H1 (cell line): ENCODE results near the gene SELPLG. TPM values are rescaled to one million over a fixed set of nuclear protein-coding genes. Genes with fewer than 3 reads are reported as not detected.

Source experiments
- CTCF ChIA-PET: fragments of 300-600 bp; sonication (Branson Sonifier 250); formaldehyde crosslinking; loops from one replicate; lab custom pipeline; 2021; ENCODE audit not compliant: partially characterized antibody; lab: Charles Lee
- POLR2A ChIA-PET: fragments of 300-600 bp; sonication (Branson Sonifier 250); formaldehyde crosslinking; loops from one replicate; lab custom pipeline; 2021; ENCODE audit warnings: inconsistent platforms; ENCODE audit not compliant: partially characterized antibody; lab: Charles Lee
- DNase-seq, 2 experiments: peaks; one replicate each; pipeline versions ENCODE4 v3.0.0 to v3.0.0-alpha.2; 2010 to 2022; ENCODE audit warnings: low spot score in 2 of 2, low read depth in 1 of 2, mixed read lengths in 1 of 2
- FAIRE-seq: peaks from 2 replicates; lab custom pipeline; 2011; peaks lifted over from hg19 to GRCh38; lab: Jason Lieb, UNC
- H2AFZ ChIP-seq: 2 replicates; pipeline ENCODE4 v1.8.1; 2012; ENCODE audit warnings: low read length, inconsistent platforms
- H2AK5ac ChIP-seq: 2 replicates; pipeline ENCODE4 v1.6.1; 2013; ENCODE audit warnings: low read depth, low read length
- H2BK120ac ChIP-seq: replicated peaks from 2 replicates; pipeline ENCODE3; 2013; ENCODE audit warnings: low read depth, low read length, inconsistent platforms
- H2BK12ac ChIP-seq: 2 replicates; pipeline ENCODE4 v1.6.1; 2013; ENCODE audit warnings: low read depth, low read length
- H2BK15ac ChIP-seq: 2 replicates; pipeline ENCODE4 v1.6.1; 2013; ENCODE audit warnings: low read length
- H2BK20ac ChIP-seq: 2 replicates; pipeline ENCODE4 v1.6.1; 2013; ENCODE audit warnings: low read length
- H2BK5ac ChIP-seq: 2 replicates; pipeline ENCODE4 v1.6.1; 2013; ENCODE audit warnings: low read depth, low read length
- H3K14ac ChIP-seq: 2 replicates; pipeline ENCODE4 v1.6.1; 2013; ENCODE audit warnings: inconsistent platforms; ENCODE audit not compliant: insufficient read length
- H3K18ac ChIP-seq: 2 replicates; pipeline ENCODE4 v1.6.1; 2013; ENCODE audit warnings: low read length; ENCODE audit errors: extremely low read depth
- H3K23ac ChIP-seq: 2 replicates; pipeline ENCODE4 v1.6.1; 2013; ENCODE audit warnings: inconsistent platforms; ENCODE audit not compliant: insufficient read length
- H3K23me2 ChIP-seq: 2 replicates; pipeline ENCODE4 v1.6.1; 2013; ENCODE audit warnings: low read depth, low read length
- H3K27ac ChIP-seq: 2 replicates; pipeline ENCODE4 v1.6.1; 2011; ENCODE audit warnings: low read depth, low read length, inconsistent platforms
- H3K27me3 ChIP-seq, 4 experiments: replicated peaks in 1 of 4; 1 replicate in 1 of 4; 2 replicates in 3 of 4; pipeline versions ENCODE4 v1.6.1 to v1.8.1; 2011 to 2013; ENCODE audit warnings: low read length in 3 of 4, mild to moderate bottlenecking in 3 of 4, inconsistent platforms in 2 of 4, mixed read lengths in 2 of 4, moderate library complexity in 1 of 4; ENCODE audit not compliant: control insufficient read depth in 3 of 4, insufficient read depth in 3 of 4; ENCODE audit errors: extremely low read depth in 1 of 4
- H3K36me3 ChIP-seq, 4 experiments: 2 replicates each; pipeline versions ENCODE4 v1.6.1 to v1.8.1; 2011 to 2013; ENCODE audit warnings: mild to moderate bottlenecking in 4 of 4, low read length in 3 of 4, moderate library complexity in 2 of 4, control low read depth in 1 of 4, inconsistent platforms in 1 of 4; ENCODE audit not compliant: insufficient read depth in 4 of 4, control insufficient read depth in 2 of 4
- H3K4ac ChIP-seq: replicated peaks from 2 replicates; pipeline ENCODE3; 2013; ENCODE audit warnings: low read length, low read depth, mixed read lengths, inconsistent platforms; ENCODE audit not compliant: insufficient read length
- H3K4me1 ChIP-seq, 4 experiments: replicated peaks in 1 of 4; 1 replicate in 1 of 4; 2 replicates in 3 of 4; pipeline versions ENCODE4 v1.6.1 to v1.8.1; 2011 to 2013; ENCODE audit warnings: low read length in 3 of 4, inconsistent platforms in 2 of 4, mixed read lengths in 1 of 4; ENCODE audit not compliant: insufficient read depth in 4 of 4, control insufficient read depth in 3 of 4
- H3K4me2 ChIP-seq, 2 experiments: 2 replicates each; pipeline versions ENCODE4 v1.6.1 to v1.8.1; 2011 to 2013; ENCODE audit warnings: low read depth in 2 of 2, low read length in 2 of 2, control low read depth in 1 of 2, inconsistent platforms in 1 of 2, mild to moderate bottlenecking in 1 of 2; ENCODE audit not compliant: insufficient read depth in 1 of 2
- H3K4me3 ChIP-seq, 4 experiments: fragments of 200-600, 300-600 bp in 1 of 4; sonication (generic), shearing (Covaris generic), sonication (Bioruptor Twin) in 1 of 4; 2 replicates each; pipeline versions ENCODE4 v1.5.1 to v1.8.1; 2011 to 2016; ENCODE audit warnings: low read length in 4 of 4, low read depth in 3 of 4, control low read depth in 2 of 4, inconsistent platforms in 2 of 4, mild to moderate bottlenecking in 2 of 4, mixed read lengths in 1 of 4, moderate library complexity in 1 of 4; ENCODE audit not compliant: insufficient read depth in 2 of 4; ENCODE audit errors: extremely low read depth in 1 of 4
- H3K56ac ChIP-seq: replicated peaks from 2 replicates; pipeline ENCODE3; 2013; ENCODE audit warnings: low read depth, mild to moderate bottlenecking, mixed read lengths, low read length, inconsistent platforms; ENCODE audit not compliant: insufficient read length
- H3K79me1 ChIP-seq: 2 replicates; pipeline ENCODE4 v1.6.1; 2013; ENCODE audit warnings: low read depth, low read length, control low read depth
- H3K79me2 ChIP-seq, 2 experiments: 2 replicates each; pipeline versions ENCODE4 v1.6.1 to v1.8.1; 2012 to 2013; ENCODE audit warnings: low read length in 2 of 2, mild to moderate bottlenecking in 2 of 2, inconsistent platforms in 1 of 2; ENCODE audit not compliant: insufficient read depth in 2 of 2, control insufficient read depth in 1 of 2
- H3K9ac ChIP-seq, 4 experiments: replicated peaks in 1 of 4; 1 replicate in 1 of 4; 2 replicates in 3 of 4; pipeline versions ENCODE4 v1.6.1 to v1.8.1; 2011 to 2013; ENCODE audit warnings: low read depth in 3 of 4, low read length in 3 of 4, control low read depth in 2 of 4, mild to moderate bottlenecking in 2 of 4, moderate library complexity in 2 of 4, inconsistent platforms in 1 of 4; ENCODE audit errors: extremely low read depth in 1 of 4
- H3K9me3 ChIP-seq, 2 experiments: 2 replicates each; pipeline versions ENCODE4 v1.6.1 to v1.8.1; 2012 to 2013; ENCODE audit warnings: mild to moderate bottlenecking in 2 of 2, moderate library complexity in 2 of 2, control low read depth in 1 of 2, inconsistent platforms in 1 of 2, low read depth in 1 of 2, low read length in 1 of 2, mixed read lengths in 1 of 2; ENCODE audit not compliant: insufficient read depth in 2 of 2
- H4K20me1 ChIP-seq, 2 experiments: replicated peaks in 1 of 2; 2 replicates each; pipeline versions ENCODE3 to v1.8.1; 2011 to 2013; ENCODE audit warnings: inconsistent platforms in 2 of 2, low read length in 2 of 2, mild to moderate bottlenecking in 1 of 2; ENCODE audit not compliant: insufficient read depth in 2 of 2, control insufficient read depth in 1 of 2
- H4K5ac ChIP-seq: 2 replicates; pipeline ENCODE4 v1.6.1; 2013; ENCODE audit warnings: low read length, low read depth, mixed read lengths, inconsistent platforms; ENCODE audit not compliant: insufficient read length
- H4K8ac ChIP-seq: 2 replicates; pipeline ENCODE4 v1.8.0; 2013; ENCODE audit warnings: mild to moderate bottlenecking, moderate library complexity, low read length, inconsistent platforms; ENCODE audit not compliant: insufficient read depth; ENCODE audit errors: extremely low read depth
- H4K91ac ChIP-seq: replicated peaks from 2 replicates; pipeline ENCODE3; 2013; ENCODE audit warnings: low read length, mixed read lengths, inconsistent platforms; ENCODE audit not compliant: insufficient read length
- ASH2L ChIP-seq: fragments of 200-600, 300-600 bp; sonication (generic); IDR thresholded peaks from one replicate; pipeline ENCODE4 v1.7.1; 2017; ENCODE audit warnings: low read length
- CREB1 ChIP-seq: IDR thresholded peaks from 2 replicates; pipeline ENCODE4 v1.6.1; 2012; ENCODE audit warnings: inconsistent platforms
- E2F6 ChIP-seq: IDR thresholded peaks from 2 replicates; pipeline ENCODE4 v1.6.1; 2012; ENCODE audit warnings: inconsistent platforms
- EP300 ChIP-seq, 2 experiments: IDR thresholded peaks; 1 replicate in 1 of 2; 2 replicates in 1 of 2; pipeline ENCODE4 v1.6.1; 2011 to 2012; ENCODE audit warnings: low read depth in 2 of 2, low read length in 2 of 2, mild to moderate bottlenecking in 2 of 2, borderline replicate concordance in 1 of 2, inconsistent platforms in 1 of 2, moderate library complexity in 1 of 2
- HDAC6 ChIP-seq: IDR thresholded peaks from one replicate; pipeline ENCODE4 v1.7.1; 2012; ENCODE audit warnings: low read depth, mild to moderate bottlenecking, inconsistent platforms, low read length, moderate library complexity
- KDM1A ChIP-seq: fragments of 200-600, 300-600 bp; sonication (generic); IDR thresholded peaks from 2 replicates; pipeline ENCODE4 v1.7.1; 2016; ENCODE audit warnings: mild to moderate bottlenecking, low read length, borderline replicate concordance
- MAFK ChIP-seq: IDR thresholded peaks from 2 replicates; pipeline ENCODE4 v1.6.1; 2012; ENCODE audit warnings: low read depth, mild to moderate bottlenecking, improper control_type of control experiment, low read length
- RXRA ChIP-seq: IDR thresholded peaks from 2 replicates; pipeline ENCODE4 v1.6.1; 2011; ENCODE audit warnings: low read depth, mild to moderate bottlenecking, low read length, moderate library complexity; ENCODE audit not compliant: insufficient read depth
- SUZ12 ChIP-seq: fragments of 200-600 bp; sonication (generic); IDR thresholded peaks from 2 replicates; pipeline ENCODE4 v1.6.1; 2012; ENCODE audit warnings: mild to moderate bottlenecking, inconsistent platforms, low read length, moderate library complexity, mixed read lengths
- TAF1 ChIP-seq: IDR thresholded peaks from 2 replicates; pipeline ENCODE4 v1.6.1; 2011; ENCODE audit warnings: mild to moderate bottlenecking, low read depth, low read length
- TAF7 ChIP-seq: optimal IDR thresholded peaks from 2 replicates; pipeline ENCODE3; 2011; ENCODE audit warnings: low read depth, mild to moderate bottlenecking, inconsistent platforms, low read length, moderate library complexity, borderline replicate concordance
- USF2 ChIP-seq: IDR thresholded peaks from 2 replicates; pipeline ENCODE4 v1.6.1; 2011; ENCODE audit warnings: low read length, improper control_type of control experiment
- WGBS, 2 experiments: shearing (Covaris generic) in 1 of 2; methylation state at CpG; one replicate each; pipeline versions ENCODE4 v1.1.6 to v1.1.7; 2013 to 2015; ENCODE audit warnings: low lambda C conversion rate in 2 of 2, mixed read lengths in 2 of 2, inconsistent platforms in 1 of 2, low coverage in 1 of 2, missing lambda C conversion rate in 1 of 2; ENCODE audit not compliant: insufficient replicate concordance in 2 of 2, insufficient coverage in 1 of 2, insufficient read length in 1 of 2; ENCODE audit errors: extremely low coverage in 1 of 2, missing lambda C conversion rate in 1 of 2; 5-methylcytosine and 5-hydroxymethylcytosine counted together
- polyA plus RNA-seq, 7 experiments: library from polyadenylated mRNA; depleted of rRNA in 3 of 7; stranded (reverse) in 5 of 7; unstranded in 2 of 7; fragments of >200 nt in 5 of 7; fragments of 200-250 nt in 2 of 7; gene quantifications; 1 replicate in 5 of 7; 2 replicates in 1 of 7; 4 replicates in 1 of 7; pipeline versions ENCODE4 v1.2.1 to v1.2.3, GENCODE V29; 2011 to 2013; ENCODE audit warnings: missing spikeins in 2 of 7, mixed read lengths in 2 of 7
- total RNA-seq: library from RNA; stranded (reverse); fragmentation: NEBNext Ultra II Directional; extraction: Animal tissue kit (Norgen Biotek cat#: 25700); gene quantifications from 2 replicates; pipeline ENCODE4 v1.2.1, GENCODE V29; 2021

The SELPLG gene
- total and polyA plus RNA-seq, 2 of the 8 experiments (the other 6 are each of a cell fraction or from before 2014, with no cell fraction given), result 0.18 TPM; not detected in 1

GRCh38 chr12:108613548-108613947 is 20.1 kb downstream of the SELPLG start:
- Histone ChIP-seq H2AK5ac (no peak overlapping the region), H3K23me2 (no peaks in the 10 kb centered on the region), H2BK120ac (no peak overlapping the region), H4K5ac (no peak overlapping the region), H3K4me2 (no peak overlapping the region), H3K9me3 (no peaks in the 10 kb centered on the region), H2AFZ (no peak overlapping the region; the same call in 1 of the 2 replicates), H3K27ac (no peak overlapping the region), H3K23ac (no peak overlapping the region), H3K9ac (no peak overlapping the region), H2BK15ac (no peak overlapping the region), H4K20me1 (no peaks in the 10 kb centered on the region), H3K56ac (no peak overlapping the region), H3K4me3 (no peak overlapping the region), H2BK5ac (0 out of 2 replicates have a peak overlapping the region, but pooled peaks have one; percentile 48), H2BK12ac (peak overlapping the region; percentile 80; the same call in 1 of the 2 replicates), H3K79me2 (no peaks in the 10 kb centered on the region), H2BK20ac (no peak overlapping the region), H3K18ac (peak overlapping the region; percentile 41; the same call in 1 of the 2 replicates), H4K8ac (no peak overlapping the region), H3K36me3 (no peaks in the 10 kb centered on the region), H3K27me3 (no peaks in the 10 kb centered on the region), H4K91ac (peak overlapping the region; percentile 0), H3K4ac (no peak overlapping the region), H3K4me1 (peaks cover 0 to 12% (median 4%) of the 10 kb centered on the region in 4 experiments; a peak in 5 of 7 replicates), H3K79me1 (no peaks in the 10 kb centered on the region), H3K14ac (no peak overlapping the region)
- ChIA-PET CTCF (interaction anchor here (1.0 to 22.5 kb wide), 5 partner anchors 14 to 191 kb away, joined by 3 to 523 read pairs (median 3); partner anchors contain the start of genes ISCU and SART3), POLR2A (interaction anchor here (0.7 to 2.0 kb wide), 6 partner anchors 9 to 52 kb away, joined by 3 to 10 read pairs (median 3); partner anchors contain the start of genes ISCU and SART3)
- TF ChIP-seq HDAC6, result no peak
- TF ChIP-seq EP300 (IDR thresholded peaks at IDR 0.05; ENCODE audit: borderline replicate concordance in 1 of 2, low read depth in 2 of 2, low read length in 2 of 2), result no peak
- TF ChIP-seq KDM1A, result no peak
- no peak for TF ChIP-seq MAFK
- no peak for TF ChIP-seq CREB1
- no peak for TF ChIP-seq TAF1
- TF ChIP-seq SUZ12, result no peak
- TF ChIP-seq RXRA, result no peak
- no peak for TF ChIP-seq E2F6
- no peak for TF ChIP-seq ASH2L
- TF ChIP-seq USF2, result no peak
- no peak for TF ChIP-seq TAF7
- FAIRE-seq, result no peak
- no peak for DNase-seq
- 86% methylated on average over 9 of the region's 9 CpGs; no CpG with 5 or more reads in 1 of the 2 experiments for WGBS, 2 experiments
